Stimulated activated CD8-positive, alpha-beta memory T cell treated with anti-CD3 and anti-CD28 coated beads, Interleukin-7, amount 100 ng/mL, for 48 hours (primary cell): ENCODE results near the gene CLCN1.
"Not testable (repeated sequence)": the region's sequence is repeated elsewhere in the genome, so short reads cannot be mapped to it uniquely, and the experiment has no call there.

Experiments used
- DNase-seq, 2 donors: peaks; one replicate each; pipeline ENCODE4 v3.0.0-alpha.2; 2020; ENCODE audit warnings: low read depth in 1 of 2; ENCODE audit errors: extremely low read depth in 1 of 2

Gene CLCN1

DNA sequence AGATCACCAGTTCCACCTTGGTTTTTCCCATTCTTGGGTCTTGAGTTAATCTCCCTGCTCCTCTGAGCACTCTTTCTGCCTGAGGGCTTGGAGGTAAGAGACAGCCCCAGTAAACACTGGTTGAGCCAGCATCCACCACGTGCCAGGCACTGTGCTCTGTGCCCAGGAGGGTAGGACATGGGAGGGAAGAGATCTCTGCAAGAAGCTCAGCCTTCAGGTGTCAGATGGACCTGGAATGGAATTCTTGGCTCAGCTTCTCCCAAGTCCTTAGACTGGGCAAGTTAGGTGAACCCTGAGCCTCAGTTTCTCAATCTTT, 67.7 kb downstream of the CLCN1 start:
- DNase-seq = no peak

DNA sequence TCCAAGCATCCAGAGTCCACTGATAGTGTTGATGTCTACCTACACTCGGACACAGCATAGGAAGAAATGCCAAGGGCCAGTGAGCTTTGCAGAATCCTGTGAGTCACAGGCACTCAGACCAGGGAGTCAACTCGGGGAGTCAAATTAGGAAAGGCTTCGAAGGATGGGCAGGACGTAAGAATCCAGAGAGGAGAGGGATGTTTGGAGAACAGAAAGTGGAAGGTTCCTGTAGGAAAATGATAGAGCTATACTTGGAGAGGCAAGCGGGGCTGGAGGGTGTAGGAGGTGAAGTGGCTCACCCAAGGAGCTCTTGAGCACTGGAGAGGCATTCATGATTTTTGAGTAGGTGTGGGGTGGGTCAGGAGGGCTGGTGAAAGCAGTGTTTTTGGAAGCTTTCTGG, 68.2 kb downstream of the CLCN1 start:
- no peak for DNase-seq

- DNase-seq = no peak
Observed at GRCh38 chr7:143384661-143385631, 69.0 kb downstream of the CLCN1 start.

GRCh38 chr7:143385891-143386781, 70.2 kb downstream of the CLCN1 start:
- no peak for DNase-seq

DNA sequence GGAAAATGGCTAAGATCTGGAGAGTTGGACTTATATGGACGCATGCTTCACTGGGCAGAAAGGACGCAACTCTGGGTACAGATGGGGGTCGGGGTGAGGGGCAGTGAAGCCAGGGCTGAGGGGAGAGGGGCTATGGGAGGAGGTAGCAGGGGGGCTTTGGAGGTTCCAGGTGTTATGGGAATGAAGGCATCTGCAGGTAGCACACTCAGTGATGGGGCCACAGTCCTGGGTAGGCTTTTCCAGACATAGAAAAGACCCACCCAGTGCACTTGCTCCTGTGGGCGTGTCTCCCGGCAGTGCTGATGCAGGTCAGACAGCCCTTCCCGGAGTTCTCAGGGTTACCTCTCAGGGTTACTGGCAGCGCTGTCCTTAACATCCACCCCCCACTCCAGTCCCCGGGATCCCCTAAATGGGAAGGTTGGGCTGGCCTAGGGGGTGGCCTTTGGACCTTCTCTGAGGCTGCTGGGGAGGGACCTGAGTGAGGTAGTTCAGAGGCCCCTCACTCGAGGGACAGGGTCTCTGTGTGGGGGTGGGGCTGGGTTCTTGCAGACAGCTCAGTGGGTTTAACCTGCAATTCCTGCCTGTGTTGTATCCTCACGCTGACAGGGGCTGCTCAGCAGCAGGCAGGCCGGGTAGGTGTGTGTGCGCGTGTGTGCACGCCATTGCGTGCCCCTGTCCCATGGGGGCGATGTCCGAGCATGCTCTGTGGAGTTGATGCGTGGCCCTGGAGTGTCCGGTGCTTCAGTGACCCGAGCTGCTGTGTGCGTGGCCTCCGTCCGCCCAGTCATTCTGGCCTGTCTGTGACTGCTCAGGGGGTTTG, 71.5 kb downstream of the CLCN1 start:
- DNase-seq = no peak

DNA sequence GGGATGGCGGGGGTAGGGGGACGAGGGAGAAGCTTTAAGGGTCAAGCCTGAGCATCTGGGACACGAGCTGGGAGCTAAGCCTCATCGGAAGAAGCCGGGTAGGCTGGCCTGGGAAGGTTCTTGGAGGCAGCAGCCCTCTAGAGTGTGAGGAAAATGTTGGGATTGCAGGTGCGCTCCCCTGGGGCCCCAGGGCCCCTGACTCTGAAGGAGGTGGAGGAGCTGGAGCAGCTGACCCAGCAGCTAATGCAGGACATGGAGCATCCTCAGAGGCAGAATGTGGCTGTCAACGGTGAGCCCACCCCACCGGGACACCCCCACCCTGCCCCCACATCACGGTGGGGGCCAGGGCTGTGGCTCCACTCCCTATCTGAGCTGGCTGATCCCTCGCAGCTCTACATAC, 72.1 kb downstream of the CLCN1 start:
- no peak for DNase-seq

- DNase-seq = no peak
Observed at GRCh38 chr7:143388491-143389101, 72.7 kb downstream of the CLCN1 start.

GRCh38 chr7:143389316-143390103, 73.6 kb downstream of the CLCN1 start:
- DNase-seq = no peak

DNA sequence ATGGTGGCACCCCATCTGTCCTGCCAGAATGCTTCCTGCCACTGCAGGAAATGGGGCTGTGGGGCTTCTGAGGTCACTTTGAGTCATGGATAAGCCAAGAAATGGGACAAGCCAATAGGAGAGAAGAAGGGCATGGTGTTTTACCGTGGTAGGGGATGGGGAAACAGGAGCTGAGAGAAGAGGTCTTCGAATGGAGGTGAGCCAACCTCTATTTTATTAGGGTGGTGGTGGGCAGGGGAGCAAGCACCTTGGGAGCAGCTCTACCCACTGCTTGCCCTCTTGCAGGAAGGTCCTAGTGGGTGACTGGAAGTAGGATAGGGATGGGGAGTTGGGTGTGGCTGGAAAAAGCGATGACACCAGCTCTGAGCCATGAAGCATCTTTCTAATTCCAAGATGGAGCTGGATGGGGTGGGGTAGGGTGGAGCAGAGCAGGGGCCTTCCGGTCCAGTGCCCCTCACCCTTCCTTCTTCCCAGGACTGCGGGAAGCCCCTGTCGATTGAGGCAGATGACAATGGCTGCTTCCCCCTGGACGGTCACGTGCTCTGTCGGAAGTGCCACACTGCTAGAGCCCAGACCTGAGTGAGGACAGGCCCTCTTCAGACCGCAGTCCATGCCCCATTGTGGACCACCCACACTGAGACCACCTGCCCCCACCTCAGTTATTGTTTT, 74.3 kb downstream of the CLCN1 start:
- DNase-seq = no peak

- DNase-seq = no peak
Observed at GRCh38 chr7:143390773-143391317, 74.9 kb downstream of the CLCN1 start.

- no peak for DNase-seq
Observed at GRCh38 chr7:143391462-143392404, 75.8 kb downstream of the CLCN1 start.

DNA sequence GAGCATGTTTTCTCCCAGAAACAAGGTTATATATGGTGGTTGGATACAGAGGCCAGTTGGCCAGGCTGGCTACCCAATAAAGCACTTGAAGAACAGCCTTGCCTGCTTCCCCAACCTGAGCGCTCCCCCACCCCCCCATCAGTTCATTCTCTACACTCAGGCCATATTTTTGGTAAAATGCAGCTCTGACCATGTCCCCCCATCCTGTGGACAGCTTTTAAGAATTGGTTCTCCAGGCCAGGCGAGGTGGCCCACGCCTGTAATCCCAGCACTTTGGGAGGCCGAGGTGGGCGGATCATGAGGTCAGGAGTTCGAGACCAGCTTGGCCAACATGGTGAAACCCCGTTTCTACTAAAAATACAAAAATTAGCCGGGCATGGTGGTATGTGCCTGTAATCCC, 76.5 kb downstream of the CLCN1 start:
- not testable (repeated sequence) for DNase-seq

GRCh38 chr7:143392875-143393266, 77.0 kb downstream of the CLCN1 start:
- DNase-seq = no peak

GRCh38 chr7:143393267-143394041, 77.5 kb downstream of the CLCN1 start:
- no peak for DNase-seq

- no peak for DNase-seq
Observed at GRCh38 chr7:143394068-143394467, 78.2 kb downstream of the CLCN1 start.

DNA sequence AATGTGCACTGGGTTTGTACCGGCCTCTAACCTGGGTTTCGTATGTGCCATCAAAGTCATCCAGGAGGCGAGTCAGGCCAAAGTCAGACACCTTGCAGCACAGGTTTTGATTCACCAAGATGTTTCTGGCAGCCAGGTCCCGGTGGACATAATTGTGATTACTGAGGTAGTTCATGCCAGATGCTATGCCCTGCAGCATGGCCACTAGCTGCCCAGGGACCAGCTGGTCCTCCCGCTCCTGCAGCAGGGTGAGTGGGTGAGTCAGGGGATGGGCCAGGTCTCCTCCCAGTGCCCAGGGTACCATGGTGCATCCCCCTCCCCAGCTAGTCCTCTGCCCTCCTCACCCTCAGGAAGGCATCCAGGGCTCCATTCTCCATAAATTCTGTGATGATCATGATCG, 78.9 kb downstream of the CLCN1 start:
- no peak for DNase-seq
